ENCODE measurements around the gene CPNE2.

Gene CPNE2

DNA sequence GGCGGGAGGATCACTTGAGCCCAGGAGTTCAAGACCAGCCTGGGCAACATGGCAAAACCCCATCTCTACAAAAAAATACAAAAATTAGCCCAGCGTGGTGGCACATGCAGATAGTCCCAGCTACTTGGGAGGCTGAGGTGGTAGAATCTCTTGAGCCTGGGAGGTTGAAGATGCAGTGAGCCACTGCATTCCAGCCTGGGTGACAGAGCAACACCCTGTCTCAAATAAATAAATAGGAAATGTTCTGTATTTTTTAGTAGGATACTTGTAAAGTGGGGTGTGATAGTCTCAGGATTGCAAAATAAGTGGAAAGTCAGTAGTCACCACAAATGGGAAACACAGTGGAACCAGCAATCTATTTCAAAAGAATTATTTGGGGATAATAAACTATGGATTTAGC is 97.8 kb downstream of the CPNE2 start:
- H3K27me3 ChIP-seq (ENCODE audit: control insufficient read depth in 2 of 2, insufficient read depth in 2 of 2, low read length in 2 of 2): no peaks in the 10 kb centered on the region
- H3K36me3 ChIP-seq (ENCODE audit: control insufficient read depth in 2 of 2, insufficient read depth in 2 of 2, low read length in 2 of 2): no peaks in the 10 kb centered on the region
- no peak overlapping the region for H3K27ac ChIP-seq (ENCODE audit: low read depth in 2 of 2, low read length in 2 of 2)
- H3K9ac ChIP-seq (ENCODE audit: low read depth in 1 of 2, low read length in 2 of 2): no peak overlapping the region
- no peaks in the 10 kb centered on the region for H3K9me3 ChIP-seq (ENCODE audit: control insufficient read depth in 2 of 2, low read length in 2 of 2)
- peaks cover 8 to 15% of the 10 kb centered on the region in 2 donors for H3K4me1 ChIP-seq (ENCODE audit: control insufficient read depth in 2 of 2, insufficient read depth in 2 of 2, low read length in 2 of 2)
- H3K4me3 ChIP-seq (ENCODE audit: low read length in 2 of 2): no peak overlapping the region

DNA sequence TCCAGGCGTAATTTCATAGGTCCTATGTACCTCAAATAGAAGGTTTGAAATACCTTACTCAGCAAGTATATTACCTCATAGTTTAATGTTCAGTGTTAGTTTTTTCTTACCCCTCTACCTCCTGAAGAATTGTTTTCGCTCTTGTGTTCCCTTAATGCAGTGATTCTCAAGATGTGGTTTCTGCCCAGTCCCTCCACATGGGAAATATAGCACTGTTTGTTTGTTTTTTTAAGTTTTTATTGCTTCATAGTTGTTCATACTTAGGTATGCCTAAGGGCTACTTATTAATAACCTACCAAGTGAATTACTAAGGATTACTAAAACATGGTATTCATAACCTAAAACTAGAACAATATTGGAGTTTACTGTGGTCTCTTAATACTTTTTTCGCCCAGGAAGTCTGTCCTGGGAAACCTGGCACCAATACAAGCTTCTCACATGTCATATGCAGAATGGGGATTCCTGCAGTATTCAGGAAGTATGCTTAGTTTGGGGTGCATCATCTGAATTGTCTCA is 98.7 kb downstream of the CPNE2 start:
- Histone ChIP-seq H3K36me3 (ENCODE audit: control insufficient read depth in 2 of 2, insufficient read depth in 2 of 2, low read length in 2 of 2) (no peaks in the 10 kb centered on the region), H3K9me3 (ENCODE audit: control insufficient read depth in 2 of 2, low read length in 2 of 2) (no peaks in the 10 kb centered on the region), H3K27ac (ENCODE audit: low read depth in 2 of 2, low read length in 2 of 2) (no peak overlapping the region), H3K27me3 (ENCODE audit: control insufficient read depth in 2 of 2, insufficient read depth in 2 of 2, low read length in 2 of 2) (no peaks in the 10 kb centered on the region), H3K4me3 (ENCODE audit: low read length in 2 of 2) (no peak overlapping the region), H3K9ac (ENCODE audit: low read depth in 1 of 2, low read length in 2 of 2) (no peak overlapping the region), H3K4me1 (ENCODE audit: control insufficient read depth in 2 of 2, insufficient read depth in 2 of 2, low read length in 2 of 2) (peaks cover 7 to 14% of the 10 kb centered on the region in 2 donors)

DNA sequence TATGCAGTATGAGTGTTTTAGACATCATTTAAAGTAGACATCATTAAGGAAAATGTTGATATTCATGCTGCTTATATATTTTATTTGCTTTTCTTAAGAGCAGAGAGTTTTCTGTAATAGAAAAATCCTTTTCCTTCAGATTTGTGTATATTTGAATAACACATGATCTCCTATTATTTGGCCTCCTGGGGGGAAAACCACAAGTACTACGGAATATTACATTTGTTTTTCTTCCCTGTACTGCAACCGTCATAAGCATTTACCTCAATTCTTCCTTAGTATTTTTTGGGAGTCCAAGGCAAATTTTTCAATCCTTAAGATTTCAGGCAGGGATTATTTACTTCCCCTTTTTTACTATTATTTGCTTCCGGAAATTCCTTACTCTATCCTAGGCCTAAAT is 99.8 kb downstream of the CPNE2 start:
- H3K36me3 ChIP-seq (ENCODE audit: control insufficient read depth in 2 of 2, insufficient read depth in 2 of 2, low read length in 2 of 2): no peaks in the 10 kb centered on the region
- no peak overlapping the region for H3K9ac ChIP-seq (ENCODE audit: low read depth in 1 of 2, low read length in 2 of 2)
- H3K4me3 ChIP-seq (ENCODE audit: low read length in 2 of 2): no peak overlapping the region

DNA sequence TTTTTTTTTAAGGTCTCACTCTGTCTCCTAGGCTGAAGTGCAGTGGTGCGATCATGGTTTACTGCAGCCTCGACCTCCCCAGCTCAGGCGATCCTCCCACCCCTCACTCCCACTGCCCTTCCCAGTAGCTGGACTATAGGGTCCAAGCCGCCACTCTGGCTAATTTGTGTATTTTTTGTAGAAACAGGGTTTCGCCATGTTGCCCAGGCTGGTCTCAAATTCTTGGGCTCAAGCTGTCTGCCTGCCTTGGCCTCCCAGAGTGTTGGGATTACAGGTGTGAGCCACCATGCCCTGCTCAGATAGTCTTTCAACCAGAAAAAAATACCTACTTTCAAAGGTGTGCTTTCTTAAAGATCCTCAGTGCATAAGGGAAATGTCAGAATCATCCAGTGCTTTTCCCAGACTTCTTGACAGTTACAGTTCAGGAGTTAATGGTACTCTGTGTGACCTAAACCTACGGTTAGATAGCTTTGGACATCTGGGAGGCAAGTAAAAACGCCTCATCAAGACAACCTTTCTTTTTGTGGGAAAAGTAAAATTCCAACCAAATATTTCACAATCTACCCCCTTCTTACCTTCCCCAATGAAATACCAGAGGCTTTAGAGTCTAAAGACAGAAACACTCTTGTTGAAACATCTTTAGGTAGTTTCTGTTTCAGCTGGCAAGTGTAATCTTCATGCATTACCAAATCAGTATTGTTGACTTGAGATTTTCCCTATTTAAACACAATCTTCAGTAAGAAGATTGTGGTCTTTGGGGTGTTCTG is 100.5 kb downstream of the CPNE2 start:
- no peak overlapping the region for H3K27ac ChIP-seq (ENCODE audit: low read depth in 2 of 2, low read length in 2 of 2)
- no peaks in the 10 kb centered on the region for H3K27me3 ChIP-seq (ENCODE audit: control insufficient read depth in 2 of 2, insufficient read depth in 2 of 2, low read length in 2 of 2)
- H3K9me3 ChIP-seq (ENCODE audit: control insufficient read depth in 2 of 2, low read length in 2 of 2): no peaks in the 10 kb centered on the region
- H3K9ac ChIP-seq (ENCODE audit: low read depth in 1 of 2, low read length in 2 of 2): no peak overlapping the region
- no peak overlapping the region for H3K4me3 ChIP-seq (ENCODE audit: low read length in 2 of 2)
- no peaks in the 10 kb centered on the region for H3K36me3 ChIP-seq (ENCODE audit: control insufficient read depth in 2 of 2, insufficient read depth in 2 of 2, low read length in 2 of 2)
- peaks cover 3 to 6% of the 10 kb centered on the region in 2 donors for H3K4me1 ChIP-seq (ENCODE audit: control insufficient read depth in 2 of 2, insufficient read depth in 2 of 2, low read length in 2 of 2)

More for the DNA sequence above, 99.8 kb downstream of the CPNE2 start:
- Histone ChIP-seq H3K9me3 (ENCODE audit: control insufficient read depth in 2 of 2, low read length in 2 of 2) (no peaks in the 10 kb centered on the region), H3K4me1 (ENCODE audit: control insufficient read depth in 2 of 2, insufficient read depth in 2 of 2, low read length in 2 of 2) (peaks cover 7 to 12% of the 10 kb centered on the region in 2 donors), H3K27ac (ENCODE audit: low read depth in 2 of 2, low read length in 2 of 2) (no peak overlapping the region), H3K27me3 (ENCODE audit: control insufficient read depth in 2 of 2, insufficient read depth in 2 of 2, low read length in 2 of 2) (no peaks in the 10 kb centered on the region)

DNA sequence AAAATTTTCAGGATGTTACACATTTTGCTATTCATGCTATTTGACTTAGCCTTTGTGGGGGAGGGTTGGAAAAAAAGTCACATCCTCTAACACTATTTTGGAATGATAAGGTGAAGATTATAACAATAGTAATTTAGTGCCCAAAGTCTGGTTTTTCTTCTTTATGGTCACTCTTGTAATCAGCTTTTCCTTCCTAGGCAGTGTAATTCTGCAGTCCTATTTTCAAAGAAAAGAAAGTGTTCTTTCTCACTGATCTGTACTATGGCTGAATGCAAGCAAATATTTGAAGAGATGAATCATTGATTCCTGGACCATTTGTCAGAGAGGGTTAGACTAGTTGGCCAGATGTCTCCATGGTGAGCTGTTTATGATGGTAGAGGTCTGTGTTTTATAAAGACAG is 102.1 kb downstream of the CPNE2 start:
- H3K9me3 ChIP-seq (ENCODE audit: control insufficient read depth in 2 of 2, low read length in 2 of 2): no peaks in the 10 kb centered on the region
- no peaks in the 10 kb centered on the region for H3K4me1 ChIP-seq (ENCODE audit: control insufficient read depth in 2 of 2, insufficient read depth in 2 of 2, low read length in 2 of 2)
- no peak overlapping the region for H3K9ac ChIP-seq (ENCODE audit: low read depth in 1 of 2, low read length in 2 of 2)
- H3K27me3 ChIP-seq (ENCODE audit: control insufficient read depth in 2 of 2, insufficient read depth in 2 of 2, low read length in 2 of 2): no peaks in the 10 kb centered on the region
- no peak overlapping the region for H3K4me3 ChIP-seq (ENCODE audit: low read length in 2 of 2)
- H3K36me3 ChIP-seq (ENCODE audit: control insufficient read depth in 2 of 2, insufficient read depth in 2 of 2, low read length in 2 of 2): no peaks in the 10 kb centered on the region
- H3K27ac ChIP-seq (ENCODE audit: low read depth in 2 of 2, low read length in 2 of 2): no peak overlapping the region

DNA sequence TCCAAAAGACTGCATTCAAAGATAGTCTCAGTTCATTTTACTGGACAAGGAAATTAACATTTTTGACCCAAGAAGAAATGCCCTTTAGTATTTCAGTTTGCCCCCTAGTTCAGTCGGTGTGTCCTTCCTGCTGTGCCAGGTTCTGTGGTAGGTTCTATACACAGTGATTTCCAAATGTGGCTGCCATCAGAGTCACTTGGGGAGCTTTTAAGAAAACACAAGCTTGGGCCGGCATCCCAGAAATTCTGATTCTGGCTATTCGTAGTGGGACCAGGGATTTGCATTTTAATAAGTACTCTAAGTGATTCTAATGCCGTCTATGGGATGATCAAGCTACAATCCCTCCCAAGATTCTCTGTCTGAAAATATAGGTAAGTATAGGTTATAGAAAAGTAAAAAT is 103.9 kb downstream of the CPNE2 start:
- no peaks in the 10 kb centered on the region for H3K4me1 ChIP-seq (ENCODE audit: control insufficient read depth in 2 of 2, insufficient read depth in 2 of 2, low read length in 2 of 2)
- H3K9ac ChIP-seq (ENCODE audit: low read depth in 1 of 2, low read length in 2 of 2): no peak overlapping the region
- no peaks in the 10 kb centered on the region for H3K27me3 ChIP-seq (ENCODE audit: control insufficient read depth in 2 of 2, insufficient read depth in 2 of 2, low read length in 2 of 2)
- no peaks in the 10 kb centered on the region for H3K36me3 ChIP-seq (ENCODE audit: control insufficient read depth in 2 of 2, insufficient read depth in 2 of 2, low read length in 2 of 2)
- no peak overlapping the region for H3K4me3 ChIP-seq (ENCODE audit: low read length in 2 of 2)
- no peaks in the 10 kb centered on the region for H3K9me3 ChIP-seq (ENCODE audit: control insufficient read depth in 2 of 2, low read length in 2 of 2)
- H3K27ac ChIP-seq (ENCODE audit: low read depth in 2 of 2, low read length in 2 of 2): no peak overlapping the region

DNA sequence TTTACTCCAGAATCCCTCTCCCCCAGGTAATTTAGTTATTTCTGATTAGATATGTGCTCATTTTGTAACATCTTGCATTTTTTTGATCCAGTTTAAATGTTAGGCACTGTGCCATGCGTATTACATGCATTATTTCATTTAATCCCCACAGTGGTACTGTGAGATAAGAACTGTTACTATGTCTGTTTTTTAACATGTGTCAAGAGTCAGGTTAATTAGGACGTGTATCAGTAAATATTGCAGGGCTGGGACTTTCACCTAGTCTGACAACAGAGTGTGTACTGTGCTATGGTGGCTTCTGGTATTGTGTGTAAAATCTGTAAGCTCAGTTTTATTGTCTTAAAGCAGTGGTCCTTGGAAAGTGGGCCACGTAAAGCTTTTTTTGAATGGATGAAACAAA is 104.4 kb downstream of the CPNE2 start:
- no peak overlapping the region for H3K4me3 ChIP-seq (ENCODE audit: low read length in 2 of 2)
- no peaks in the 10 kb centered on the region for H3K4me1 ChIP-seq (ENCODE audit: control insufficient read depth in 2 of 2, insufficient read depth in 2 of 2, low read length in 2 of 2)
- H3K27ac ChIP-seq (ENCODE audit: low read depth in 2 of 2, low read length in 2 of 2): no peak overlapping the region
- H3K36me3 ChIP-seq (ENCODE audit: control insufficient read depth in 2 of 2, insufficient read depth in 2 of 2, low read length in 2 of 2): no peaks in the 10 kb centered on the region
- H3K27me3 ChIP-seq (ENCODE audit: control insufficient read depth in 2 of 2, insufficient read depth in 2 of 2, low read length in 2 of 2): no peaks in the 10 kb centered on the region
- no peak overlapping the region for H3K9ac ChIP-seq (ENCODE audit: low read depth in 1 of 2, low read length in 2 of 2)
- H3K9me3 ChIP-seq (ENCODE audit: control insufficient read depth in 2 of 2, low read length in 2 of 2): no peaks in the 10 kb centered on the region

Measured in mucosa of rectum (tissue), 2 donors.